Stimulated activated CD8-positive, alpha-beta memory T cell treated with anti-CD3 and anti-CD28 coated beads, Interleukin-12 subunit alpha, Interleukin-12 subunit beta, amount 100 ng/mL, for 4 hours (primary cell): ENCODE data around the gene C17orf114.
A peak's percentile ranks its signal among the peaks of the same experiment; 100 is the strongest.
"Not testable (repeated sequence)": the region's sequence is repeated elsewhere in the genome, so short reads cannot be mapped to it uniquely, and the experiment has no call there.

Experiments
- DNase-seq: peaks from one replicate; pipeline ENCODE4 v3.0.0-alpha.2; 2020; ENCODE audit warnings: low read depth

Gene C17orf114

DNA sequence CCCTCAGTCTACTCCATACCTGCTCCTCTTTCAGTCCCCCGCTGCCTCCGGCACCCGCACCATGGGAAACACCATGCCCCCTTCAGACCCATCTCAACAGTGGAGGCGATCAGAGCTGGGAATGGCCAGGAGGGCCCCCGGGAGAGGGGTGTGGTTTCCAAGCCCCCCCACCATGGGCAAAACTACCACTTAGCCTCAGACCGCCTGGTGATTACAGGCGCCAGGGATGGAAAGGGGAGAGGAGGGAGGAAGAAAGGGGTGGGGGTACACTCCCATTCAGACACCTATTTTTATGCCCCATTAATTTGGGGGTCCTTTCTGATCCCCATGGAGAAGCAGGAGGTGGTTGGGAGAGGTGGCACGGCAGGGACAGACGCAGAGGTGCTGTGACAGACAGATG, at the start of gene C17orf114:
Gene C17orf114, minus strand, starts transcription at position 101 of the 400 bp plus-strand sequence.
- DNase-seq: no peak

DNA sequence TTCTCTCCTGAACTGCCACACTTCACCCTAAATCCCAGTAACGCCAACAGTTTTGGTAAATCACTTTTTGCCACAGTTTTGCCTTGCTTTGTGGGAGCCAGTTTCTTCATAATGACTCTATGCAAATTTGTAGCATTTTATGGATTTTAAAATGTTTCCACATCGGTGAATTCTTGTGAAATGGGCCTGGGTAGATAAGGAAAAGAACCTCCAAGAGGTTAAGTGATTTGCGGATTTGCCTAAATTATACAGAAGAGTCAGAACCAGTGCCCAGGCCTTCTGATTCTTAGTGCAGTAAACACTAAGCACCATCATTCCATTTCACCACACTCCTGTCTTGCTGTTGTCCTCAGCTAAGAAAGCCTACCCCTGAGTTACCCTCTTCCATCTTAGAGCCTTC, 49.0 kb upstream of the C17orf114 start:
- DNase-seq: no peak

DNA sequence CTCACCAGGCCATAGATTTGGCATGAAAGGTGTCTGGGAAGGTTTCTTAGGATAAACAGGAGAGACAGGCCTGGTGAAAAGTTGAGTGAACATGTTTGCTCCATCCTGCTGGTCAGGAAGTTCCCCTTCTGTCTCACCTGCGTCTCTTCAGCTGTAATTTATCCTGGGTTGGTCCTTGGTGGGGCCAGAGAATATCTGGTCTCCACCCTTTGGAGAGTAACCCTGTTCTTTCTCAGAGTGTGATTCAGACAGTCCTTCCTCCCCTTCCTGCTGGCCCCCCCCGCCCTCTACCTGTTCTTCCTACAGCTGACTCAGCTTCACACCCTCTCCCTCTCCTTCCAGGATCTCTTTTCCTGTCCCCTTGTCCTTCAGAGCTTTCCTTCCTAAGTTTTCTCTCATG, 48.1 kb upstream of the C17orf114 start:
- DNase-seq: no peak

DNA sequence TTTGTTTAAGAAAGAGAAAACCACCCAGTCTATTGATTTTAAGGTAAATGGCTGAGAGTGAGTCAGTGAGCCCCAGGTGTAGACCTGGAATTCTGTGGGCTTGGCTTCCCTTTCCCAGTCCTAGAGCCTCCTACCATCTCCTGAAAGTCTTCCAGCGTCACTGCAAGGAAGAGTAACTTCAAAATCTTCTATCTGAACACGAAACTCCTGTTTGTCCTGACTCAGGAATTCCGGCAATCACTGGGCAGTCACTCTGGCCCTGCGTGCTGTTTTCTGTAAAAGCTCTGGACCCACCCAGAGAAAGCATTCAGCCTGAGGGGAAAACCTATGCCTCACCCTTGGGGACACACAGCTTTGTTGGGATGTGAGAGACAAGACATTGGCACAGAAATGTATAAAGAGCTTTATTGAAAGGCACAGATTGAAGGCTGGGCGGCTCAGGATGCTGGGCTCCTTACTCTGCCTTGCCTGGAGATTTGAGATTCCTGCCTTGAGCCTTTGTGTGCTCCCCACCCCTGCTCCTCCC, 46.9 kb upstream of the C17orf114 start:
- DNase-seq: no peak

DNA sequence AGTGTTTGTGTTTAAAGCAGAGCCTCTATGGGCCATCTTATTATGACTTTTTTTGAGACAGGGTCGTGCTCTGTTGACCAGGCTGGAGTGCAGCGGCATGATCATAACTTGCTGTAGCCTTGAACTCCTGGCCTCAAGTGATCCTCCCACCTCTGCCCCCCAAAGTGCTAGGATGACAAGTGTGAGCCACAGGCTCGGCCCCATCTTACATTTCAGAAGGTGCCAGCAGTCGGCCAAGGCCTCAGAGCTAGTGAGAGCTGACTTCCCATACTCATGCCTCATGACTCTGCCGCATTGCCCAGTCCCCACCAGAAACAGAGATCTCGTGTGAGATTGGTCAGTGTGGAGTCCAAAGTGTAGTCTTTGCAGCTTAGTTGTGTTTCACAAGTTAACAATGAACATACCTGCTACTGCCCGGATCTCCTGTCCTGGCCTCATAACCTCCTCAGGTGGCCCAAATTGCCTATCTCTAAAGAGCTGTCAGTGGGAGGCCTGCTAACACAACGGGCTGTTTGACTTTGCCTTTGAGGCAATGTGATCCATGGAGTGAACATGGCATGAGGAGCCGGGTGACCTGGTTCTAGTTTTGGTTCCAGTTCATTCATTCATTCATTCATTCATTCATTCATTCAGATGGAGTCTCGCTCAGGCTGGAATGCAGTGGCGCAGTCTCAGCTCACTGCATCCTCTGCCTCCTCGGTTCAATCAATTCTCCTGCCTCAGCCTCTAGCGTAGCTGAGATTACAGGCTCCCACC, 44.7 kb upstream of the C17orf114 start:
- no peak for DNase-seq

DNA sequence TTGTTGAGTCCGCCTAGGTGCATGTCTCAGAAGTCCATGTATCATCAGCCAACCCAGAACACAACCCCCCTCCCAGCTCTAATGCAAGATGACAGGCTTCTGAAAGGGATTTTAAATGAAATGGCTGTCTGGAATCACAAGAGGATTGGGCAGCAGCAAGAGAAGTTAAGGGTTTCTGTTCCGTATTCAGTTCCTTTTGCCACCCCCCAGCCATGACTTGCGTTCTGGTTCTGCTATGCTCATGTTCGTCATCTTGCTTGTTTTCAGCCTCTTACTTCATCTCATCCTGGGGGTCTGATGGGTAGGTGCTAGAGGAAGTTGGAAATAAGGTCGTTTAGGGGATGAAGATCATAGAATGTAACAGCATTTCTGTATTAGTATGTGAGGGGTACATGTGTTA, 43.0 kb upstream of the C17orf114 start:
- DNase-seq: no peak

DNA sequence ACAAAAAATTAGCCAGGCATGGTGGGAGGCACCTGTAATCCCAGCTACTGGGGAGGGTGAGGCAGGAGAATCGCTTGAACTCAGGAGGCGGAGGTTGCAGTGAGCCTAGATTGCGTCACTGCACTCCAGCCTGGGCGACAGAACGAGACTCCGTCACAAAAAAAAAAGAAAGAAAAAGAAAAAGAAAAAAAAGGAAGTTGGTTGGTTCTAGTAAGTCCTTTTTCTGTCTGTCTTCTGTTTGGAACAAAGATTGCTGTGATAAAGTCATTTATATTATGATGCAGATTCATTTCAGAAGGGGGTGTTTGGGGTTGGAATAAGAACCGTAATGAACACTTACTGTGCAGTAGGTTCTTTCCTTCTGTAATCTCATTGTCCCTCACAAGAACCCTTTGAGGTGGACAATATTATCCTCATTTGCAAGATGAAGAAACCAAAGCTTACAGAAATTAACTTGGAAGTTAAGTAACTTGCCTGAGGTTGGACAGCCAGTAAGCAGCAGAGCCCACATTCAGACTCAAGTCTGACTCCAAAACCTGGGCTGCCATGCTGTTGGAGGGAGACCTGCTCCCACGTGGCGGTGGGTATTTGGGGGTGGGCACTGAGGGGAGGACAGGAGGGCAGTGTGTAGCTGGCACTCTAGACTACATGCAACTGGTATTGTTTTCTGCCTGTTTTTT, 41.3 kb upstream of the C17orf114 start:
- no peak for DNase-seq

DNA sequence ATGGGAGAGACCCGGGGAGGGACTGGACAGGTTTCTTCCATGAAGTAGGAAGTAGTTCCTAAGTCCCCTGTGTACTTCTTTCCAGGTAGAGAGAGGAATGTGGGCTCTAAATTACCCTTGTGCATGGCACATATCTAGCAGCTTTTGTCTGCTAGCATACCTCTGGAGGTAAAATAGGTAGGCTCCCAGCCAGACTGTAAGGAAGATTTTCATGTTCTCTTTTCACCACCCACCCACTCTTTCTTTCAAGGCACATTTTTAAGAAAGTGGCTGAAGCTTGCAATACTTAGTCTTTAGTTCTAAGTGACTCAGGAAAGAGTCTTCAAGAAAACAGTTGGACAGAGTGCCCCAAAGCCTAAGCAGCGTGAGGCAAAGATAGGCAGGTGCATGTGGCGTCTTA, 40.2 kb upstream of the C17orf114 start:
- DNase-seq: no peak

DNA sequence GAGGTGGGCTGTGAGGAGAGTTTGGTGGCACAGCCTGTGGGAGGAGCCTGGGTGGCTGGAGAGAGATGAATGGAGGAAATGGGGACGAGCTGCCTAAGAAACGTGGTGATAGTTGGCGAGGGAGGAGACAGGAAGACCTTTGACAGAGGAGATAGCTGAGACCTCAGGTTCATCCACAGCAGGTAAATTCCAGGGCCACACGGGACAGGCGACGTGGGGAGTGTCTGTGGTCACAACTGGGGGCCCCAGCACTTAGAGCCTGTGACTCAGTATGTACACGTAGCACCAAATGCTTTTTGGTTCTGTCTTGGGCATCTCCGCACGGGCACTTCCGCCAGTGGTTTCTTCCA, 38.7 kb upstream of the C17orf114 start:
- no peak for DNase-seq

DNA sequence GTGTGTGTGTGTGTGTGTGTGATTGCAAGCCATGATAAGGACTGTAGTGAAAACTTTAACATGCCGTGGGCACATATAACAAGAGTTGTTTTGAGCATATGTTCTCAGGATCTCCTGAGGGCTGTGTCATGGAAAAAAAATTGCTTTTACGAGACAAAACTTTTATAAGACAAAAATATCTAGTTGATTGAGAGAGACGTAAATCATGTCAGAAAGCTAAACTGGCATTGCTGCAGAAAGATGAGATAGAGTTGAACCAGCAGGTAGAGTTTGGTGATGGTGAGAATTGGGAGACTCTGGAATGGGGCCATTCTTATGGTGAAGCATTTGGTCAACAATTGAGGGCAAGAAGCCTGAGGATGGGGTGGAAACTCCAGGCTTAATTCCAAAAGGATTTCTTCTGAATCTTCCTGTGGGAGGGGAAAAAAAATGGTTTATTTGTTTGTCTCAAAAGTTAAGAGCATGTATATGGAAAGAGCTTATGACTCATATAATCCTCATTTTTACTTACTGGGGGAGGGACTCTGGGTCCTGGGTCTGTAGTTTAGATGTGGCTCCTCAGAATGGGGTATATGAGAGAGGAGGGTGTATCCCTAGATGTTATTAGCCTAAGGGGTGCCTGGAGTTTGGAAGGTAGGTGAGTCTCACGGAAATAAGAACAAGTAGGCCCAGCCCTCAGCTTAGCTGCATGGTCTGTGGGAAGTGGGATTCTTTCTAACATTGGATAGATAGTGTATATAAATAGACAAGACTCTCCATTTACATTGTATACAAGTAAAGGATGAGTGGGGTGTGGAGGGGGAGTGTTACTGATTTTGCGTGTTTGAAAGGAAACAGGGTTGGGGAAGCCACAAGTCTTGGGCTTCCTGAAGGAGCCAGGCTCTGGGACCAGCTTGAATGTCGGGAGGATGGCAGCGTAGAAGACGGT, 38.1 kb upstream of the C17orf114 start:
- DNase-seq: no peak

DNA sequence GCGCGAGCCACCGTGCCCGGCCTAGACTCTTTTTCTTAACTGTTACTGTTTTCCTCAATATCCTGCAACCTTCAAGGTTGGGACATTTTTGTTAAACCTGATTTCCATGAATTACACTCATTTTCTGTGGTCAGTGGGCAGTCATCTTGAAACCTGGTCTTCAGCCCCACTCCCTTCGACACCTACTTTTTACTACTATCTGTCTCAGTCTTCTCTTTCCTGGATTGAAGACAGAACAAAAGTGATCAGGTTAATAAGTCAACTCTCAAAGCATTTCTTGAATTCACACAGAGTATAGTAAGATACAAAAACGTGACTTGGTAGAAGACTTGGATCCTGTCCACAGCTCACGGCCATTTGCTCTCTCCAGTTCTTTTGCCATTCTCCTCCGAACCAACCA, 37.1 kb upstream of the C17orf114 start:
- no peak for DNase-seq

DNA sequence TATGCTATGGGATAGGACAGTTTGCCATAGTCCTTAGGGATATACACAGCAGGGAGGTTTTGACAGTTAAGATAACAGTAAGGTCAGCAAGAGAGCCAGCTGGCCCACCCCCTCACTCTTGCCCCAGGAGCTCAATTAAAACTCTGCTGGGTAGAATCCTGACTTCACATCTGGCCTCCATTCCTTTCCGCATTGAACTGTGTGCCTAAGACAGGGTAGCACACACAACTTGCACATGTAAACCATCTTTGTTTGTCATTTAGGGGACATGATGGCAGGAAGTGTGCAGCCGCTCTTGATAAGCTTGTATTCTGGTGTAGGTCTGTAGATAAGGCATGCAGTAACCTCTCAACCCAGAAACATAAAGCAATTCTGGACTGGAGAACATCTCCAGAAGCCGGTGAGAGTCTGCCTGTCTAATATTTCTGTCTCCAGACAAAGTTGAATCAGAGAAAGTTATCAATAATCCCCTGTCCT, 36.2 kb upstream of the C17orf114 start:
- no peak for DNase-seq

DNA sequence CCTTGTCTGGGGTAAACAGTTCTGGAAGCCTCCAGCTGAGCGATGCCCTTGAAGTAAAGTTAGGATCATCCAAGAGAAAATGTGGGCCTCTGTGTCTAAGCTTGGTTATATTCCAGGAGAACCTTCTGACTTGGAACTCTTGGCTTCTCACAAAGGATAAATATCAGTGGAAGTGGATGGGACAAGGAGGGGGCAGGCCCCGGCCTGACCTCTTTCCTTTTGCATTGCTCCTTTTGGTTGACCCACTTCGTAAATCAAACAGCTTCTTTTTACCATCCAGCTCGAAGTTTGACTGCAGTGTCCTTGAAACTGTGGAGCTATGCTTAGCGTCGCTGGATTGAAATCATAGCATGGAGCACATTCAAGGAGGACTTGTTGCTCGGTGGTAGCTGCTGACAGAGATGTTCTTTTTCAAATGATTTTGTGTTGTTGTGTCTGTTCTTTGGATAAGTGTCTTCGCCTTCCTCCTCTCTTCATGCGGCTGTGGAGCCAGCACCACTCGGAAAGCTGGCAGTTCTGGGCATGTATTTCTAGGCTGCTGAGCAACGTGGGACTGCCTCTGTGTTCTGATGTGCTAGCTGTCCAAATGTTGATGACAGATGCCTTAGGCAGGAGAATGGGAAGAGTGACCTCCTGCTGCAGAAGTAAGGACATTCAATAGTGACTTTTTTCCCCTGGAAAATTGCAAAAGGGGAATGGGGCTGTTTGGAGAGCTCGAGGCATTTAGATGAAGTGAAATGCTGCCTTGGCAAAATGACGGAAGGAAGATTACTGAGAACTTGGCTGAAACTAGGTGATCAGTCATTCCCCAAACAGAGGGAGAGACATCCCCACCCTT, 35.6 kb upstream of the C17orf114 start:
- no peak for DNase-seq

DNA sequence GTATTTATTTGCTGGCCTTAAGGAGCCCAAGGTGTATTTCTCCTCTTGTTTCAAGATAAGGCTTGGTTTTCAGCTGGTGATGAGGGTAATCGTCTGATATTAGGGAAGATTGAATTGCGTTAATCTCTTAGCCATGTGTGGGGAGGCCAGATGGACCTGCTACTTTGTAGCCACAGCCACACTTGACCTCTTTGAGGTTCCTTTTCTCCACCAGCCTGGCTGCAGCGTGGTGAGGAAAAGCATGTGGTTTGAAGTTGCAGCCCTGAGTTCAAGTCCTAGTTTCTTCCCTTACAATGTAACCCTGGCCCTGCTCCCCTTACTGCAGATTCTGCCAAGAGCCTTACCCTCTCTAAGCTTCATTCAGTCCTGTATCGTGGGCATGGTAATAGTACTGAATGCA, 34.1 kb upstream of the C17orf114 start:
- no peak for DNase-seq

DNA sequence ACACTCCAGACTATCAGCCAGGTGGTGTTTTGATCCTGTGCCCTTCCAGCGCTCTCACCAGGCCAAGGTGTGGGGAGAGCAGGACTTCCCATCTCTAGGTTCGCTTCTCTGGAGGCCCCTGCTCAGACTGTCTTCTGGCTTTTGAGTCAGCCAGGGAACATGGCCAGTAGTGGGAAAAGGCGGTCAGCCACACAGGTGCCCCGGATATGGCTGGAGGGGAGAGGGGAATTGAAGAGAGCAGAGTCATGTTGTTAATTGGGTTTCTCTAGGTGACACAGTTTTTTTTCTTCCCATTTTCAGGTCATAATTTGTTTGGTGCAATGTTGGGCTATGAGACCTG, 32.5 kb upstream of the C17orf114 start:
- no peak for DNase-seq

DNA sequence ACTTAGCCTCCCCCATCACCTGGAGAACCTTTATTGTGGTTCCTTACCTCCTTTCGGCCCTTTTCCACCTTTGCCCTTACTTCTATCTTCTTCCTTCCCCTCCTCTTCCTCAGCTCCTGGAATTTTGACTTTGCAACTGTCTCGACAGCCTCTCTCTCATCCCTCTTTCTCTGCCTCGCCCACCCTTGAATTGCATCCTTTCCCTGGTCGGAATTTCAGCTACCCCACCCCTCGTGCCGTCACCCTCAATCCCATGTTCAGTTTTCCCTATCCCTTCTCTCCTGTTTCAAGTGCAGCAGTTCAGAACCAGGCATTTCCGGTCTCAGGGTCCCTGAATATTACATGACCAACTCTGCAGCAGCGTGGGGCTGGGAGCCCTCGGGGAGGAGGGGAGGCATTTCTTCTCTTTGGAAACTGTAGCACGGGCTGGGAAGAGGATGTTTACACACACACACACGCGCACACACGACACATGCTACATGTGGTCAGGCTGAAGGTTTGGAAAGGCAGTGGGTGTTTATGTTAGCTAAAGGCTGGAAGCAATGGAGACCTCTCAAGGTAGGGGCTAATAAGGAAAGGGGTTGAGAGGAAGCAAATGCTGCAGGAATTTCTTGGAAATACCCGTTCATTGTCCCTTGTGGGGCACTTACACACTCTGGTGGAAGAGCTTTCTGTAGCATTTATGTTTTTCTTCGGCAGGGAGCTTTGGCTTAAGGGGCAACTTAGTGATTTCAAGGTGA, 32.0 kb upstream of the C17orf114 start:
- DNase-seq: no peak

DNA sequence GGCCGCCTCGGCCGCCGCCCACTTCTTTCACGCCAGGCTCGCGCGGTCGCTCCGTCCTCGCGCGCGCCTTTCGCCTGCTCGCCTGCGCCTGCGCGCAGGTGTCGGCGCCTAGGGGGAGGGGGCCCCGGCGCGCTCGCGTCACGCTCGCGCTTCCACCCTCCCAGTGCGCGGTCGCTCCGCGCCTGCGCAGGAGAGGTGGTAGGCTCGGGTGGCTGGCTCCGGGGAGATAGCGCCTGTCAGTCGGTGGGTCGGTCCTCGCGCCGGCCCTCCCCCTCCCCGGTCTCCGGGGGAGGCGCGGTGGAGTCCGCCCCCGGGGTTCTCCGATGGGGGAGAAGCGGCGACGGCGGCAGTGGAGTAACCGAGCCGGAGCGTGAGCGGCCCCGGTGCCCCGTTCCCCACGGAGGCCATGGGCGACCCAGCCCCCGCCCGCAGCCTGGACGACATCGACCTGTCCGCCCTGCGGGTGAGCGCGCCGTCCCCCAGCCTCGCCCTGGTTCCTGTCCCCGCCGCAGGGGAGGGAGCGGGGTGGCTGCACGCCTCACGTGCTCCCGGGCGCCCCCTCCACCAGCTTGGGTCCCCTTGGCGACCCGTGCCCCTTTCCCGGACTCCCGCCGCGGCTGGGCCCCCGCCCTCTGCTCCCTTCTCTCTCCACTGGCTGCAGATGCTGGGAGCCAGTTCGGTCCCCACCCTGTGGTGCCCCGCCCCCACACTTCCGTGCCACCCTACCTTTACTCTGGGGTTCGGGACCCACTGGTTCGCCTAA, 31.2 kb upstream of the C17orf114 start, which contains the start of gene MINK1:
Gene MINK1, plus strand, starts transcription at position 163 of the 763 bp plus-strand sequence. Its CDS starts 244 bp downstream, at position 407.
- DNase-seq: peak; percentile 85

DNA sequence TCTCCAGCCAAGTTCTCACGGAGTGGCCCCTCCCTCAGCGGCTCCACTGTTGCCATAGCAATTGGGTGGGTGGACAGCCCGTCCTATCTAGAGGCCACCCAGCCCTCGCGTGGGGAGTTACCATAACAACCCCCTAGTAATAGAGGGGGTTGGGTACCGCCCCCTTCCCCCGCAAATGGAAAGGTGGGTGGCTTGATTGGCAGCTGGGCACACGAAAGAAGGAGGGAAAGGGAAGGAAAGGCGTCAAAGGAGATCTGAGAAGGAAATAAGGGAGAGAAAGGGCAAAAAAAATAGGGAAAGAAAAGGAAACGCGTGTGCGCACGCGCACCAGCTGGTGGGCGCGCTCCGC, 30.7 kb upstream of the C17orf114 start:
- not testable (repeated sequence) for DNase-seq

DNA sequence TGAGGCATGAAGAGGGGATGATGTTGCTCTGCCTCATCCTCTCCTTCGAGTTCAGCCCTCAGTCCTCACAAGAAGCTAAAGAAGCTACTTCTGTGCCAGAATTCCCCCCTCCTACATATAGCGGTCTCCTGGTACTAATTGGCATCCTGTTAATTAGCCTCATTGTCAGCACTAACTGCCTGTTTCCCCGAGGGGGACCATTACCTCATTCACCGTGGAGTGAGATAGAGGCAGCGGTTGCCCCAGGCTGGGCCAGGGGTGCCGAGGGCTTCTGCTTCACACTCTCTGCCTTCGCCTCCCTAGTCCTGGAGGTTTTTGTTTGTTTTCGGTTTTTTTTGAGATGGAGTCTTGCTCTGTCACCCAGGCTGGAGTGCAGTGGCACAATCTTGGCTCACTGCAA, 25.3 kb upstream of the C17orf114 start:
- DNase-seq: no peak
